ENCODE data around the gene RTN4RL1.

Gene RTN4RL1

GRCh38 chr17:2058586-2059546 lies 33.7 kb upstream of the RTN4RL1 start:
- TF ChIP-seq CTCF (conservative IDR thresholded peaks at IDR 0.05) (peak; percentile 90), ZFX (IDR thresholded peaks at IDR 0.05) (no peak)
- H3K27ac ChIP-seq: no peak overlapping the region

GRCh38 chr17:2057760-2058585 lies 32.8 kb upstream of the RTN4RL1 start:
- TF ChIP-seq CTCF (conservative IDR thresholded peaks at IDR 0.05) (no peak), ZFX (IDR thresholded peaks at IDR 0.05) (no peak)
- no peak overlapping the region for H3K27ac ChIP-seq

GRCh38 chr17:2057175-2057759 lies 32.1 kb upstream of the RTN4RL1 start:
- H3K27ac ChIP-seq: no peak overlapping the region
- TF ChIP-seq CTCF (conservative IDR thresholded peaks at IDR 0.05): no peak
- no peak for TF ChIP-seq ZFX (IDR thresholded peaks at IDR 0.05)

GRCh38 chr17:2056206-2057174 lies 31.4 kb upstream of the RTN4RL1 start:
- H3K27ac ChIP-seq: no peak overlapping the region
- TF ChIP-seq CTCF (conservative IDR thresholded peaks at IDR 0.05): no peak
- no peak for TF ChIP-seq ZFX (IDR thresholded peaks at IDR 0.05)

DNA sequence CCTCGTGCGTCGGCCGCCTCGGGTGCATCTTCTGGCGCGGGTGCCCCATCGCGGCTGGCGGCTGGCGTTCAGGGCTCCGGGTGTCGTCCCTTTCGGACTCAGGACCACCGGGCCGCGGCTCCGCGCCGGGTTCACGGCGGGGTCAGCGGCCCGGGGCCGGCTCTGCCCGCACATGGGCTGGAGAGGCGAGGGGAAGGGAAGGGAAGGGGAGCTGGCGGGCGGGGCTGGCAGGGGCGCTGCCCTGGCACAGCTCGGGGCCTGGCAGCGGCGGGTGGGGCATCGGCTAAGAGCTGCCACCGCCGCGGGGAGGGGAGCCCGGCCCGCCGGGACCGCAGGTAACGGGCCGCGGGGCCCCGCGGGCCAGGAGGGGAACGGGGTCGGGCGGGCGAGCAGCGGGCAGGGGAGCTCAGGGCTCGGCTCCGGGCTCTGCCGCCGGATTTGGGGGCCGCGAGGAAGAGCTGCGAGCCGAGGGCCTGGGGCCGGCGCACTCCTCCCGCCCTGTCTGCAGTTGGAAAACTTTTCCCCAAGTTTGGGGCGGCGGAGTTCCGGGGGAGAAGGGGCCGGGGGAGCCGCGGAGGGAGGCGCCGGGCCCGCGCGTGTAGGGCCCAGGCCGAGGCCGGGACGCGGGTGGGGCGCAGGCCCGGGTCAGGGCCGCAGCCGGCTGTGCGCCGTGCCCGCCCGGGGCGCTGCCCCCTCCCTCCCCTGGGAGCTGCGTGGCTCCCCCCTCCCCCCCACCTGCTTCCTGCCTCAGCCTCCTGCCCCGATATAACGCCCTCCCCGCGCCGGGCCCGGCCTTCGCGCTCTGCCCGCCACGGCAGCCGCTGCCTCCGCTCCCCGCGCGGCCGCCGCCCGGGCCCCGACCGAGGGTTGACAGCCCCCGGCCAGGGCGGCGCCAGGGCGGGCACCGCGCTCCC lies 30.4 kb upstream of the RTN4RL1 start:
- no peak overlapping the region for H3K27ac ChIP-seq
- 0 out of 2 replicates have a peak, but pooled peaks have one; percentile 54 for TF ChIP-seq CTCF (conservative IDR thresholded peaks at IDR 0.05)
- TF ChIP-seq ZFX (IDR thresholded peaks at IDR 0.05): no peak

Data from C4-2B (cell line).